Trophoblast cell (in vitro differentiated cells and primary cell): Measurements from ENCODE around the gene UVRAG.
A peak's percentile ranks its signal among the peaks of the same experiment; 100 is the strongest.

Experiments used
- DNase-seq, 2 donors: peaks; one replicate each; pipeline ENCODE4 v3.0.0-alpha.2; 2016
- H2AFZ ChIP-seq: 2 replicates; pipeline ENCODE4 v1.6.1; 2013; ENCODE audit warnings: low read length, moderate library complexity, mild to moderate bottlenecking; ENCODE audit not compliant: insufficient read depth, poor library complexity
- H2AK5ac ChIP-seq: 2 replicates; pipeline ENCODE4 v1.6.1; 2013; ENCODE audit warnings: mild to moderate bottlenecking, low read length
- H2BK120ac ChIP-seq: 2 replicates; pipeline ENCODE4 v1.6.1; 2013; ENCODE audit warnings: low read length, mild to moderate bottlenecking, moderate library complexity; ENCODE audit not compliant: insufficient read depth, poor library complexity
- H2BK12ac ChIP-seq: 2 replicates; pipeline ENCODE4 v1.6.1; 2013; ENCODE audit warnings: mild to moderate bottlenecking, low read length, moderate library complexity
- H2BK5ac ChIP-seq: 2 replicates; pipeline ENCODE4 v1.6.1; 2013; ENCODE audit warnings: low read length, low read depth, moderate library complexity, mild to moderate bottlenecking; ENCODE audit not compliant: poor library complexity
- H3K14ac ChIP-seq: 2 replicates; pipeline ENCODE4 v1.6.1; 2013; ENCODE audit warnings: mild to moderate bottlenecking, low read length
- H3K18ac ChIP-seq: 2 replicates; pipeline ENCODE4 v1.6.1; 2013; ENCODE audit warnings: mild to moderate bottlenecking, low read length
- H3K23ac ChIP-seq: 2 replicates; pipeline ENCODE4 v1.6.1; 2013; ENCODE audit warnings: low read length
- H3K27ac ChIP-seq: 2 replicates; pipeline ENCODE4 v1.5.1; 2013; ENCODE audit warnings: low read depth, mild to moderate bottlenecking, inconsistent platforms, low read length, moderate library complexity
- H3K27me3 ChIP-seq: 2 replicates; pipeline ENCODE4 v1.6.1; 2013; ENCODE audit warnings: inconsistent platforms, mild to moderate bottlenecking, low read length, moderate library complexity; ENCODE audit not compliant: insufficient read depth
- H3K36me3 ChIP-seq, 2 experiments: 1 replicate in 1 of 2; 2 replicates in 1 of 2; pipeline ENCODE4 v1.6.1; 2013; ENCODE audit warnings: low read length in 2 of 2, mild to moderate bottlenecking in 2 of 2, moderate library complexity in 1 of 2; ENCODE audit not compliant: insufficient read depth in 2 of 2, control insufficient read depth in 1 of 2
- H3K4ac ChIP-seq: 2 replicates; pipeline ENCODE4 v1.6.1; 2013; ENCODE audit warnings: low read depth, mild to moderate bottlenecking, low read length, moderate library complexity
- H3K4me1 ChIP-seq, 2 experiments: 1 replicate in 1 of 2; 2 replicates in 1 of 2; pipeline ENCODE4 v1.6.1; 2013; ENCODE audit warnings: low read length in 2 of 2, mild to moderate bottlenecking in 2 of 2, moderate library complexity in 1 of 2; ENCODE audit not compliant: insufficient read depth in 2 of 2, control insufficient read depth in 1 of 2
- H3K4me2 ChIP-seq: 2 replicates; pipeline ENCODE4 v1.6.1; 2013; ENCODE audit warnings: inconsistent platforms, mild to moderate bottlenecking, low read length, moderate library complexity
- H3K4me3 ChIP-seq: 2 replicates; pipeline ENCODE4 v1.5.1; 2013; ENCODE audit warnings: mild to moderate bottlenecking, low read depth, low read length, inconsistent platforms
- H3K79me1 ChIP-seq: one replicate; pipeline ENCODE4 v1.6.1; 2013; ENCODE audit warnings: low read length
- H3K79me2 ChIP-seq: 2 replicates; pipeline ENCODE4 v1.6.1; 2013; ENCODE audit warnings: low read length, mild to moderate bottlenecking; ENCODE audit not compliant: control insufficient read depth, insufficient read depth, poor library complexity
- H3K9ac ChIP-seq: 2 replicates; pipeline ENCODE4 v1.6.1; 2013; ENCODE audit warnings: mild to moderate bottlenecking, low read length
- H3K9me3 ChIP-seq: 2 replicates; pipeline ENCODE4 v1.6.1; 2013; ENCODE audit warnings: low read depth, mild to moderate bottlenecking, control low read depth, inconsistent platforms, low read length; ENCODE audit not compliant: insufficient read depth
- H4K12ac ChIP-seq: 2 replicates; pipeline ENCODE4 v1.6.1; 2013; ENCODE audit warnings: low read depth, mild to moderate bottlenecking, low read length, moderate library complexity
- H4K8ac ChIP-seq: 2 replicates; pipeline ENCODE4 v1.6.1; 2013; ENCODE audit warnings: low read depth, mild to moderate bottlenecking, low read length, moderate library complexity
- H4K91ac ChIP-seq: one replicate; pipeline ENCODE4 v1.6.1; 2013; ENCODE audit warnings: low read depth, mild to moderate bottlenecking, low read length, moderate library complexity
- WGBS: extraction: QIAGEN DNeasy Blood & Tissue Kit; methylation state at CpG from one replicate; pipeline ENCODE4 v1.1.7; 2013; ENCODE audit warnings: missing lambda C conversion rate; ENCODE audit not compliant: insufficient read length, insufficient coverage; ENCODE audit errors: extremely low coverage; 5-methylcytosine and 5-hydroxymethylcytosine counted together

The UVRAG gene

GRCh38 chr11:76041208-76041607 lies 226.2 kb downstream of the UVRAG start:
- no peak overlapping the region for H3K14ac ChIP-seq
- H3K4ac ChIP-seq: no peak overlapping the region
- no peak overlapping the region for H4K91ac ChIP-seq
- no peaks in the 10 kb centered on the region for H3K9me3 ChIP-seq
- H3K27me3 ChIP-seq: no peaks in the 10 kb centered on the region
- H3K4me1 ChIP-seq: no peaks in the 10 kb centered on the region
- H4K12ac ChIP-seq: no peak overlapping the region
- H2BK120ac ChIP-seq: no peak overlapping the region
- H3K9ac ChIP-seq: no peak overlapping the region
- H2AFZ ChIP-seq: no peak overlapping the region
- no peak overlapping the region for H2BK5ac ChIP-seq
- no peaks in the 10 kb centered on the region for H3K79me1 ChIP-seq
- H2AK5ac ChIP-seq: no peak overlapping the region
- H3K79me2 ChIP-seq: no peaks in the 10 kb centered on the region
- no peaks in the 10 kb centered on the region for H3K36me3 ChIP-seq
- no peak overlapping the region for H3K23ac ChIP-seq
- no peak overlapping the region for H3K4me3 ChIP-seq
- H3K18ac ChIP-seq: no peak overlapping the region
- H3K4me2 ChIP-seq: no peak overlapping the region
- H3K27ac ChIP-seq: no peak overlapping the region
- H4K8ac ChIP-seq: no peak overlapping the region
- H2BK12ac ChIP-seq: no peak overlapping the region
- WGBS: no CpG with 5 or more reads among the region's 3 CpGs
- DNase-seq: no peak

GRCh38 chr11:76044750-76045320 lies 229.8 kb downstream of the UVRAG start:
- WGBS: no CpG with 5 or more reads among the region's 7 CpGs

DNA sequence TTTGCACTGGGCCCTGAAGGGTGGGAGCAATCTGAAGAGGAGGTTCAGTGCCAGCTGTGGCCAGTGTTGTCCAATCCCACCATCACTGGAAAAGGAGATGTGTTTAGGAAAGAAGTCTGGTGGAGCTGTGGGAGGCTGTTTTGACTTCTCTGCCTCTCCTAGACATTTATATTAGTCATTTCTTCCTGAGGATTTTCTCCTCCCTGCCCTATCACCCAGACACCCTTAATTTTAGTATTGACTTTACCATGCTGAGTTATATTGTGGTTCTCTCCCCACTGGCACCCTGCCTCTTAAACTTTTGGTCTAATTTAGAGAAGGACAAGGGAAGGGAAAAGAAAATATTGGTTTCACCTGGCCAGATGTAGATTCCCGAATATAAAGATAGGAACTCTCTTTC lies 232.2 kb downstream of the UVRAG start:
- Histone ChIP-seq H3K4me3 (no peak overlapping the region), H3K14ac (no peak overlapping the region), H3K18ac (no peak overlapping the region), H3K23ac (no peak overlapping the region), H3K79me2 (no peaks in the 10 kb centered on the region), H4K91ac (no peak overlapping the region), H4K8ac (no peak overlapping the region), H2AK5ac (no peak overlapping the region), H3K27me3 (no peaks in the 10 kb centered on the region), H3K9ac (no peak overlapping the region), H2BK5ac (no peak overlapping the region), H2BK120ac (no peak overlapping the region), H3K79me1 (no peaks in the 10 kb centered on the region), H4K12ac (no peak overlapping the region), H3K27ac (no peak overlapping the region), H3K4ac (no peak overlapping the region), H3K4me1 (no peaks in the 10 kb centered on the region), H2BK12ac (no peak overlapping the region), H3K36me3 (peaks cover 2 to 3% of the 10 kb centered on the region in 2 experiments), H3K9me3 (peaks cover 4% of the 10 kb centered on the region), H3K4me2 (no peak overlapping the region), H2AFZ (no peak overlapping the region)
- no CpG with 5 or more reads among the region's 1 CpG for WGBS
- DNase-seq: no peak

More at GRCh38 chr11:76044750-76045320, 229.8 kb downstream of the UVRAG start:
- Histone ChIP-seq H2BK12ac (no peak overlapping the region), H4K91ac (no peak overlapping the region), H3K4ac (no peak overlapping the region), H3K18ac (no peak overlapping the region), H3K36me3 (peaks cover 2 to 3% of the 10 kb centered on the region in 2 experiments), H3K4me3 (no peak overlapping the region), H2BK5ac (no peak overlapping the region), H3K79me1 (no peaks in the 10 kb centered on the region), H4K8ac (no peak overlapping the region), H2AFZ (no peak overlapping the region), H3K27me3 (no peaks in the 10 kb centered on the region), H3K4me2 (peak overlapping the region; percentile 16), H2BK120ac (no peak overlapping the region), H3K79me2 (no peaks in the 10 kb centered on the region), H3K23ac (no peak overlapping the region), H3K27ac (no peak overlapping the region), H3K9ac (no peak overlapping the region), H4K12ac (no peak overlapping the region), H2AK5ac (no peak overlapping the region), H3K4me1 (no peaks in the 10 kb centered on the region), H3K14ac (no peak overlapping the region), H3K9me3 (peaks cover 4% of the 10 kb centered on the region)
- DNase-seq: peak; percentile 48 to 71

DNA sequence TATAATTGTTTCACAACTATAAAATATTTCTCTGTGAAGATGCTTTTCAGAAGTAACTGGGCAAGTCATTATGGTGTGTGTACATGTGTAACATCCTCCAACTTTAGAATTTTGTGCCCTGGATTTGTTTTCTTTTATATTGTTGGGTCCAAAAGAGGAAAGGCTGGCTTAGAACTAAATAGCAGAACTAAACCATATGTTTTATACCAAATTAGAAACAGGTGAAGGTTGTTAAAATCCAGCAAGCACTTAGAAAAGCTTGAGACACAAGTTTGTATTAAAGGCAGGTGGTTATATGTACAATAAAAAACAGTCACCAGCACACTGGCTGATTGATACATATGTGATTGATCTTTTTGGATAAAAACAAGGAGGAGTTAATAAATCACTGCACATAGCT lies 232.8 kb downstream of the UVRAG start:
- no peak overlapping the region for H4K91ac ChIP-seq
- H3K4ac ChIP-seq: no peak overlapping the region
- H3K18ac ChIP-seq: no peak overlapping the region
- DNase-seq: no peak
- no peak overlapping the region for H3K27ac ChIP-seq
- no peak overlapping the region for H3K9ac ChIP-seq
- H2AFZ ChIP-seq: no peak overlapping the region
- no peak overlapping the region for H3K4me3 ChIP-seq
- no peak overlapping the region for H2BK12ac ChIP-seq
- H3K14ac ChIP-seq: no peak overlapping the region
- H3K79me1 ChIP-seq: no peaks in the 10 kb centered on the region
- H3K27me3 ChIP-seq: no peaks in the 10 kb centered on the region
- H3K79me2 ChIP-seq: no peaks in the 10 kb centered on the region
- H3K23ac ChIP-seq: no peak overlapping the region
- H3K9me3 ChIP-seq: peaks cover 4% of the 10 kb centered on the region
- H4K8ac ChIP-seq: no peak overlapping the region
- no peak overlapping the region for H2AK5ac ChIP-seq
- no peaks in the 10 kb centered on the region for H3K4me1 ChIP-seq
- no peak overlapping the region for H3K4me2 ChIP-seq
- H4K12ac ChIP-seq: no peak overlapping the region
- H2BK5ac ChIP-seq: no peak overlapping the region
- no peak overlapping the region for H2BK120ac ChIP-seq
- peaks cover 2 to 3% of the 10 kb centered on the region in 2 experiments for H3K36me3 ChIP-seq
